K562 (cell line): Measurements from ENCODE around the gene MPDU1. TPM values are rescaled to one million over a fixed set of nuclear protein-coding genes. Genes with fewer than 3 reads are reported as not detected.
A peak's percentile ranks its signal among the peaks of the same experiment; 100 is the strongest.

Experiments
- ATAC-seq: fragments of 200-7000 bp; cut with Tn5 transposase; 3 replicates; pipeline ENCODE4 v1.9.1; 2020; ENCODE audit warnings: moderate library complexity
- BruUV-seq: library from RNA; stranded (reverse); fragments of 400-500 nt; replicated peaks from 2 replicates; lab custom pipeline; 2021; lab: Mats Ljungman, UMichigan
- CTCF ChIA-PET: fragments of 300-600 bp; formaldehyde crosslinking; extraction: SDS; loops from one replicate; lab custom pipeline; 2021; ENCODE audit warnings: low intra/inter-chr PET ratio; lab: Yijun Ruan, JAX
- POLR2A ChIA-PET: fragments of 300-600, 350-650 bp; sonication (Branson Sonifier 250); formaldehyde crosslinking; extraction: SDS; loops from one replicate; lab custom pipeline; 2021; ENCODE audit warnings: antibody characterized with exemption, inconsistent platforms; lab: Yijun Ruan, JAX
- DNase-seq, 4 experiments: peaks; one replicate each; pipeline versions ENCODE4 v3.0.0 to v3.0.0-alpha.2; 2011 to 2018; ENCODE audit warnings: low spot score in 3 of 4, mixed read lengths in 3 of 4; ENCODE audit errors: extremely low read depth in 1 of 4
- FAIRE-seq: peaks from 2 replicates; lab custom pipeline; 2011; peaks lifted over from hg19 to GRCh38; lab: Jason Lieb, UNC
- H2AFZ ChIP-seq: 2 replicates; pipeline ENCODE4 v1.6.0; 2011; ENCODE audit warnings: low read depth, low read length, control low read depth, inconsistent platforms
- H3K27ac ChIP-seq: fragments of 200-600 bp; 3 replicates; pipeline ENCODE4 v1.8.0; 2011; ENCODE audit warnings: low read depth, mild to moderate bottlenecking, control low read depth, inconsistent platforms, low read length, moderate library complexity, mixed read lengths; ENCODE audit errors: extremely low read depth
- H3K27me3 ChIP-seq, 2 experiments: fragments of 300-600 bp in 1 of 2; 2 replicates in 1 of 2; 3 replicates in 1 of 2; pipeline versions ENCODE4 v1.6.0 to v1.8.0; 2011; ENCODE audit warnings: inconsistent platforms in 2 of 2, low read length in 2 of 2, mild to moderate bottlenecking in 1 of 2, mixed read lengths in 1 of 2, moderate library complexity in 1 of 2; ENCODE audit not compliant: control insufficient read depth in 2 of 2, insufficient read depth in 2 of 2
- H3K36me3 ChIP-seq: fragments of 300-600 bp; 3 replicates; pipeline ENCODE4 v1.8.0; 2011; ENCODE audit warnings: mild to moderate bottlenecking, low read length, inconsistent platforms; ENCODE audit not compliant: control insufficient read depth, insufficient read depth
- H3K4me1 ChIP-seq, 2 experiments: fragments of 200-600 bp in 1 of 2; replicated peaks in 1 of 2; 2 replicates in 1 of 2; 3 replicates in 1 of 2; pipeline versions ENCODE4 v1.5.1 to v1.8.0; 2011; ENCODE audit warnings: inconsistent platforms in 2 of 2, low read length in 2 of 2, mild to moderate bottlenecking in 1 of 2, mixed read lengths in 1 of 2, moderate library complexity in 1 of 2; ENCODE audit not compliant: control insufficient read depth in 2 of 2, insufficient read depth in 2 of 2
- H3K4me2 ChIP-seq: 2 replicates; pipeline ENCODE4 v1.6.1; 2011; ENCODE audit warnings: low read length, control low read depth, inconsistent platforms, mixed read lengths; ENCODE audit not compliant: insufficient read depth
- H3K4me3 ChIP-seq: fragments of 200-600 bp; sonication (generic), shearing (Covaris generic); 2 replicates; pipeline ENCODE4 v1.5.1; 2016; ENCODE audit warnings: control low read depth, inconsistent platforms
- H3K79me2 ChIP-seq: fragments of 200-600 bp; 3 replicates; pipeline ENCODE4 v1.8.0; 2011; ENCODE audit warnings: low read length, inconsistent platforms; ENCODE audit not compliant: control insufficient read depth, insufficient read depth
- H3K9ac ChIP-seq, 2 experiments: 2 replicates each; pipeline versions ENCODE4 v1.6.0 to v1.6.1; 2011; ENCODE audit warnings: low read depth in 2 of 2, low read length in 2 of 2, control low read depth in 1 of 2, inconsistent platforms in 1 of 2, mild to moderate bottlenecking in 1 of 2, mixed read lengths in 1 of 2; ENCODE audit not compliant: insufficient read depth in 1 of 2
- H3K9me1 ChIP-seq: one replicate; pipeline ENCODE4 v1.6.0; 2011; ENCODE audit warnings: inconsistent platforms, mild to moderate bottlenecking, low read length, moderate library complexity; ENCODE audit not compliant: control insufficient read depth, insufficient read depth
- H3K9me3 ChIP-seq: replicated peaks from 2 replicates; pipeline ENCODE4 v1.5.1; 2011; ENCODE audit warnings: low read depth, low read length, inconsistent platforms; ENCODE audit not compliant: control insufficient read depth, insufficient read depth
- H4K20me1 ChIP-seq: replicated peaks from 2 replicates; pipeline ENCODE4 v1.6.1; 2011; ENCODE audit warnings: low read length, inconsistent platforms, mixed read lengths; ENCODE audit not compliant: control insufficient read depth, insufficient read depth
- C11orf30 ChIP-seq: fragments of 450-650 bp; IDR thresholded peaks from 2 replicates; pipeline ENCODE4 v1.6.1; 2016; ENCODE audit warnings: low read depth, mild to moderate bottlenecking
- KDM5B ChIP-seq: fragments of 200-600 bp; sonication (generic); IDR thresholded peaks from 2 replicates; pipeline ENCODE4 v1.6.1; 2012; ENCODE audit warnings: low read depth, mild to moderate bottlenecking, moderate library complexity, low read length, control low read depth, inconsistent platforms; ENCODE audit not compliant: insufficient replicate concordance
- NFIX ChIP-seq: fragments of 250-450 bp; sonication (Bioruptor Pico); IDR thresholded peaks from 2 replicates; pipeline ENCODE4 v1.4.0; 2020; ENCODE audit warnings: low read depth, mild to moderate bottlenecking, moderate library complexity
- SREBF2 ChIP-seq: sonication (generic); formaldehyde crosslinking; IDR thresholded peaks from 2 replicates; pipeline ENCODE4 v1.4.0; 2020; ENCODE audit warnings: mild to moderate bottlenecking, missing genetic modification reagents
- ZKSCAN1 ChIP-seq: fragments of 150-350 bp; IDR thresholded peaks from 2 replicates; pipeline ENCODE4 v1.6.1; 2016; ENCODE audit warnings: low read depth, low read length
- ZNF197 ChIP-seq: fragments of 200-800 bp; sonication (Bioruptor generic); IDR thresholded peaks from 2 replicates; pipeline ENCODE4 v1.6.1; 2016; ENCODE audit warnings: low read depth, missing genetic modification characterization, missing compliant biosample characterization
- ZNF436 ChIP-seq: fragments of 250-450, 450-650 bp; sonication (Bioruptor Pico); formaldehyde crosslinking; IDR thresholded peaks from 2 replicates; pipeline ENCODE4 v1.7.0; 2020; ENCODE audit warnings: mild to moderate bottlenecking
- ZNF589 ChIP-seq: fragments of 200-800 bp; sonication (Bioruptor generic); IDR thresholded peaks from 2 replicates; pipeline ENCODE4 v1.6.1; 2016; ENCODE audit warnings: low read depth, missing genetic modification characterization, missing compliant biosample characterization
- WGBS: fragments of 100-300 bp; shearing (Covaris generic); methylation state at CpG from one replicate; pipeline ENCODE4 v1.1.6; 2016; ENCODE audit warnings: low coverage, mixed read lengths; ENCODE audit not compliant: insufficient coverage; ENCODE audit errors: missing lambda C conversion rate; 5-methylcytosine and 5-hydroxymethylcytosine counted together
- in situ Hi-C: fragments of 300-500 bp; cut with MboI; formaldehyde crosslinking; loops from 4 replicates; pipeline ENCODE4 v1.15.0; 2018; ENCODE audit warnings: inconsistent platforms, mixed read lengths
- intact Hi-C: fragments of 100-400 bp; cut with micrococcal nuclease; formaldehyde crosslinking; loops from 2 replicates; pipeline ENCODE4 v1.14.2; 2022
- polyA plus RNA-seq, 8 experiments: library from polyadenylated mRNA; depleted of rRNA in 4 of 8; stranded (reverse) in 5 of 8; unstranded in 3 of 8; fragments of >200 nt; fragmentation: Nextera tagmentation in 2 of 8; fragmentation: Illumina TruSeq in 1 of 8; extraction: Ambion mirVana in 2 of 8; extraction: Trizol in 1 of 8; gene quantifications; 2 replicates each; pipeline versions ENCODE4 v1.2.1 to v1.2.3, GENCODE V29; 2011 to 2014; ENCODE audit warnings: inconsistent platforms in 1 of 8, missing spikeins in 1 of 8
- total RNA-seq, 7 experiments: library from RNA; depleted of rRNA in 6 of 7; stranded (reverse); fragments of >200 nt in 6 of 7; fragmentation: Illumina TruSeq in 2 of 7; extraction: Trizol in 2 of 7; gene quantifications; 2 replicates each; pipeline versions ENCODE4 v1.2.1 to v1.2.3, GENCODE V29; 2011 to 2021; ENCODE audit warnings: low replicate concordance in 1 of 7
- TF ChIP-seq, protein P1 (sequence below): fragments of 250-450 bp; sonication (Bioruptor Pico); IDR thresholded peaks from 2 replicates; pipeline ENCODE4 v1.4.0; 2020

MPDU1 gene
- total and polyA plus RNA-seq, 9 of the 15 experiments (the other 6 are each of a cell fraction or from before 2014, with no cell fraction given): 4.9 to 179 (median 77.1) TPM

DNA sequence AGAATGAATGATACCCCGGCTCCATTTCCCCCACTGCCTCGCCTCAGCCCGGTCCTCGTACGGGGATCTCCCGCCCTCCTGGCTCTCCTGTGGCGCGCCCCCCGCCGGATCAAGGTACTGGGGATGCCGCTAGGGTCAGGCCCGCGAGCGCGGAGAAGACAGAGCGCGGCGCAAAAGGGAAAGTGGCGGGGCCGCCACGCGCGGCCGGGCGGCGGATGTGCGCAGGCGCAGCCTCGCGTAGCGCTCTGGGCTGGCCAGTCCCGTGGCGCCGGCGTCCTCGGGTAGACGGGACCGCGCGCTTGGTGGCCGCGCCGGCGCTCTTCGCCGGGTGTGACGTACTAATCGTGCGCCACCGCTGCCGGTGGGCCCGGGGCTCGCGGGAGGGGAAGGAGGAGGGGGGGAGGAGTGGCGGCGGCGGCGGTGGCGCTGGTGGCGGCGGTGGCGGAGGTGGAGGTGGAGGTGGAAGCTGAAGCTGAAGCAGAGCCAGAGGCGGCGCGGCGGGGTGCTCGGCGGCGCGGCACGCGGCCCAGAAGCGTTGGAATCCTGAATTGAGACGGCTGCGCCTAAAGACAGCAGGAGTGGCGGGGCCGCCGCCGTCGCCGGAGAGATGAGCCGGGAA, 22.0 kb upstream of the MPDU1 start, which contains the start of gene SENP3 (continued):
- peak; percentile 85 for TF ChIP-seq C11orf30
- no peak for TF ChIP-seq ZNF436 (CRISPR knock-in tag)
- TF ChIP-seq, all 486 proteins: peak for 51

DNA sequence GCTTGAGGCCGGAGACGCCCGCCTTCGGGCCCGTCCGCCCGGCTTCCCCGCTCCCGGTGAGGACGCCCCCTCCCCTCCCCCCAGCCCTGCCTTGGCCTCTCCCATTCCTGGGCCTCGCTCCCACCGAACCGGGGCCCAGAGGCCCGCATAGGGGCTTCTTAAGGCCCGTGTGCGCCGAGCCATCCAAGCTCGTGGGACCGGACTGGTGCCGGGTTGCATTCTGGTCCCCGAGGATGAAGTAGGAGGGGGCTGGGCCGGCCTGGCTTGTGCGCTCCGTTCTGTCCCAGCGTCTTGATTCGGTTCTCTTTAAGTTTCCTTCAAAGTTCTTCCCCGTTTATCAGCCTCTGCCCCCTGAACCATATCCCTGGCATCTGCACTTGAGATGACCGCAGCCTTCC, 21.4 kb upstream of the MPDU1 start:
- H3K9ac ChIP-seq: peak overlapping the region; percentile 85 to 95
- no peaks in the 10 kb centered on the region for H3K9me1 ChIP-seq
- peak overlapping the region; percentile 98 for H3K4me2 ChIP-seq
- ATAC-seq (peak; percentile 20), FAIRE-seq (no peak), DNase-seq (peak in 2 of 4 experiments; percentile 56 to 60)
- ChIA-PET CTCF (interaction anchor here (1.4 kb wide), 1 partner anchor 126 kb away, joined by 4 read pairs; the partner anchor contains the start of genes TP53 and WRAP53), POLR2A (no interaction called here)
- H2AFZ ChIP-seq: no peak overlapping the region
- no peaks in the 10 kb centered on the region for H3K9me3 ChIP-seq
- BruUV-seq: TSS peak; percentile 64
- H3K4me3 ChIP-seq: peak overlapping the region; percentile 76
- no peaks in the 10 kb centered on the region for H4K20me1 ChIP-seq
- H3K27ac ChIP-seq: peak overlapping the region; percentile 81
- in situ Hi-C loops: loop anchor here (25.0 kb wide), 1 partner anchor 525 kb away; the partner anchor contains the start of genes SLC16A11 and SLC16A13
- intact Hi-C loops: loop anchor here (5.0 kb wide), 1 partner anchor 205 kb away; the partner anchor contains the start of gene TMEM95
- 0% methylated on average over 14 of the region's 28 CpGs for WGBS
- H3K36me3 ChIP-seq: peaks cover 43% of the 10 kb centered on the region; the same call in 2 of the 3 replicates
- peaks cover 33% of the 10 kb centered on the region for H3K79me2 ChIP-seq
- TF ChIP-seq KDM5B (peak; percentile 7), NFIX (no peak), ZKSCAN1 (no peak), ZNF197 (CRISPR knock-in tag) (no peak), SREBF2 (CRISPR knock-in tag) (no peak), ZNF589 (no peak)
- TF ChIP-seq, protein P1, sequence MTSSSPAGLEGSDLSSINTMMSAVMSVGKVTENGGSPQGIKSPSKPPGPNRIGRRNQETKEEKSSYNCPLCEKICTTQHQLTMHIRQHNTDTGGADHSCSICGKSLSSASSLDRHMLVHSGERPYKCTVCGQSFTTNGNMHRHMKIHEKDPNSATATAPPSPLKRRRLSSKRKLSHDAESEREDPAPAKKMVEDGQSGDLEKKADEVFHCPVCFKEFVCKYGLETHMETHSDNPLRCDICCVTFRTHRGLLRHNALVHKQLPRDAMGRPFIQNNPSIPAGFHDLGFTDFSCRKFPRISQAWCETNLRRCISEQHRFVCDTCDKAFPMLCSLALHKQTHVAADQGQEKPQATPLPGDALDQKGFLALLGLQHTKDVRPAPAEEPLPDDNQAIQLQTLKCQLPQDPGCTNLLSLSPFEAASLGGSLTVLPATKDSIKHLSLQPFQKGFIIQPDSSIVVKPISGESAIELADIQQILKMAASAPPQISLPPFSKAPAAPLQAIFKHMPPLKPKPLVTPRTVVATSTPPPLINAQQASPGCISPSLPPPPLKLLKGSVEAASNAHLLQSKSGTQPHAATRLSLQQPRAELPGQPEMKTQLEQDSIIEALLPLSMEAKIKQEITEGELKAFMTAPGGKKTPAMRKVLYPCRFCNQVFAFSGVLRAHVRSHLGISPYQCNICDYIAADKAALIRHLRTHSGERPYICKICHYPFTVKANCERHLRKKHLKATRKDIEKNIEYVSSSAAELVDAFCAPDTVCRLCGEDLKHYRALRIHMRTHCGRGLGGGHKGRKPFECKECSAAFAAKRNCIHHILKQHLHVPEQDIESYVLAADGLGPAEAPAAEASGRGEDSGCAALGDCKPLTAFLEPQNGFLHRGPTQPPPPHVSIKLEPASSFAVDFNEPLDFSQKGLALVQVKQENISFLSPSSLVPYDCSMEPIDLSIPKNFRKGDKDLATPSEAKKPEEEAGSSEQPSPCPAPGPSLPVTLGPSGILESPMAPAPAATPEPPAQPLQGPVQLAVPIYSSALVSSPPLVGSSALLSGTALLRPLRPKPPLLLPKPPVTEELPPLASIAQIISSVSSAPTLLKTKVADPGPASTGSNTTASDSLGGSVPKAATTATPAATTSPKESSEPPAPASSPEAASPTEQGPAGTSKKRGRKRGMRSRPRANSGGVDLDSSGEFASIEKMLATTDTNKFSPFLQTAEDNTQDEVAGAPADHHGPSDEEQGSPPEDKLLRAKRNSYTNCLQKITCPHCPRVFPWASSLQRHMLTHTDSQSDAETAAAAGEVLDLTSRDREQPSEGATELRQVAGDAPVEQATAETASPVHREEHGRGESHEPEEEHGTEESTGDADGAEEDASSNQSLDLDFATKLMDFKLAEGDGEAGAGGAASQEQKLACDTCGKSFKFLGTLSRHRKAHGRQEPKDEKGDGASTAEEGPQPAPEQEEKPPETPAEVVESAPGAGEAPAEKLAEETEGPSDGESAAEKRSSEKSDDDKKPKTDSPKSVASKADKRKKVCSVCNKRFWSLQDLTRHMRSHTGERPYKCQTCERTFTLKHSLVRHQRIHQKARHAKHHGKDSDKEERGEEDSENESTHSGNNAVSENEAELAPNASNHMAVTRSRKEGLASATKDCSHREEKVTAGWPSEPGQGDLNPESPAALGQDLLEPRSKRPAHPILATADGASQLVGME (CRISPR knock-in tag): no peak
- peaks cover 10 to 47% of the 10 kb centered on the region in 2 experiments; a peak in 4 of 5 replicates for H3K4me1 ChIP-seq
- H3K27me3 ChIP-seq: no peaks in the 10 kb centered on the region
